NCI-H345 treated with DMSO at 0.1 percent for 48 hours (cell line): ENCODE measurements around the gene NRDE2.

Experiments used
- DNase-seq: peaks from one replicate; lab custom pipeline; 2025; ENCODE audit not compliant: unreplicated experiment; lab: John Stamatoyannopoulos, UW

The NRDE2 gene

GRCh38 chr14:90297876-90298629 is 33.7 kb downstream of the NRDE2 start:
- DNase-seq = no peak

GRCh38 chr14:90296641-90297040 is 35.1 kb downstream of the NRDE2 start:
- no peak for DNase-seq

DNA sequence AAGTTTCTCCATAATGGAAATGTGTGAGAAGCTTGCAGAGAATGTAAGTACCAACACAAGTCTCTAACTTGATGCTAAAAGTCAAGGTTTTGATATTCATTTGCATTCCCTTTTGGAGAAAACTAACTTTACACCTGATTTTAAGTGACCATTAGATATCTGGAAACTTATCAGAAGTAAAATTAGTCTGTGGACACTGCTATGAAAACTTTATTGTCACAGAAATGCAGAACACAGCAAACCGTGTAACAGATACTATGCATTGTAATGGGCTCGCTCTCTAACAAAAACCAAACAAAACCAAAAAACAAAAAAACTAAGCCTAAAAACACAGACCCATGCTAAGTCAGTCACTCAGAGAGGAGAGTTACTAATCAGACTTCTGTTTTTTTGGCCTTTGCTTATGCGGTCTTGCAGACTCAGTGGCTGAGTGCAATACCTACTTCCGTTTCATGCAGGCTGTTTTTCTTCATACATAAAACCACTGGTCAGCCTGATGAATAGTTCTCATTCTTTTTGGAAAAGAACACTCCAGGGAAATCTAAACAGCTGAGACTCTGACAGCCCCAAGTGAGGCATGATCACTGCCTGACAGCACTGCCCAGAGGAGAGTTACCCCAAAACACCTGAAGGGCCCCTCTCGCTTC is 35.7 kb downstream of the NRDE2 start:
- no peak for DNase-seq

DNA sequence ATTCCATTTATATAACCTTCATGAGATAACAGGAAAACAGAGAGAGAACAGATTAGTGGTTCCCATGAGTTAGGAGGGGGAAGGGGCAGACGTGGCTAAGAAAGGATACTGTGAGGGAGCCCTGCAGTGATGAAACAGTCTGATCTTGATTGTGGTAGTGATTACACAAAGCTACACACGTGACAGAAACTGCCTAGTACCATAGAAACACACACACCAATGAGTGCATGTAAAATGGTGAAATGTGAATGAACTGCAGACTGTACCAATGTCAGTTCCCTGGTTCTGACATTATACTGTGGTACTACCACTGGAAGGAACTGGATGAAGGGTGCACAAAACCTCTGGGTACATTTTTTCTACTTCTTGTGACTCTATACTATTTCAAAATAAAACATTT is 36.9 kb downstream of the NRDE2 start:
- DNase-seq = no peak

GRCh38 chr14:90293766-90294730 is 37.7 kb downstream of the NRDE2 start:
- no peak for DNase-seq

GRCh38 chr14:90291699-90292098 is 40.0 kb downstream of the NRDE2 start:
- no peak for DNase-seq

DNA sequence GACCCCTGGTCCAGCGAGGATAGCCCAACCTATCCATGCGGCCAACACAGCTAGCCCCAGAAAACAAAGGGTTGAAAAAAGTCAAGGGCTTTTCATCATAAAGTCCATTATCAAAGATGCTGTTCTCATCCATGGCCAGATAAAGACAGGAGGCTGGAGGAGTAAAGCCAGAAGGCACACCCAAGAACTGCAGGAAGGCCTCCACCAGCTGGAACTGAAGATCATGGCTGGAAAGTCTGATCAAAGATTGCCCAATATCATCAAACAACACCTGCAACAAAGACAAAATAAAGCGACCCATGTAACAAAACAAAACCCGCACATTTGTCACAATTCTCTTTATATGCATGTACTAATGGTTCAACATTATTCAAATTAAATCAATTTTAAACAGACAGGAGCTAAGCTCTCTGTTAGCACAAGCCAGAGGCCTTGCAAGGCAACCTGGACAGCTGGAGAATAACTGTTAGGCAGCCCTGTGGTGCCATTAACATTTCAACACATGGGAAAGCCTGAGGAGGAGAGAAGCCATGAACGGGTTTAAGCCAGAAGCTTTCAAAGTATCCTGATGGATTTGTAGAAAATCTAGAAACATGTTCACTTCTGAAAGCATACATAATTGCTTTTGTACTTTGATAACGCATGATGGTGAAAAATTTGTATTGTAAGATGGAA is 41.3 kb downstream of the NRDE2 start:
- no peak for DNase-seq

DNA sequence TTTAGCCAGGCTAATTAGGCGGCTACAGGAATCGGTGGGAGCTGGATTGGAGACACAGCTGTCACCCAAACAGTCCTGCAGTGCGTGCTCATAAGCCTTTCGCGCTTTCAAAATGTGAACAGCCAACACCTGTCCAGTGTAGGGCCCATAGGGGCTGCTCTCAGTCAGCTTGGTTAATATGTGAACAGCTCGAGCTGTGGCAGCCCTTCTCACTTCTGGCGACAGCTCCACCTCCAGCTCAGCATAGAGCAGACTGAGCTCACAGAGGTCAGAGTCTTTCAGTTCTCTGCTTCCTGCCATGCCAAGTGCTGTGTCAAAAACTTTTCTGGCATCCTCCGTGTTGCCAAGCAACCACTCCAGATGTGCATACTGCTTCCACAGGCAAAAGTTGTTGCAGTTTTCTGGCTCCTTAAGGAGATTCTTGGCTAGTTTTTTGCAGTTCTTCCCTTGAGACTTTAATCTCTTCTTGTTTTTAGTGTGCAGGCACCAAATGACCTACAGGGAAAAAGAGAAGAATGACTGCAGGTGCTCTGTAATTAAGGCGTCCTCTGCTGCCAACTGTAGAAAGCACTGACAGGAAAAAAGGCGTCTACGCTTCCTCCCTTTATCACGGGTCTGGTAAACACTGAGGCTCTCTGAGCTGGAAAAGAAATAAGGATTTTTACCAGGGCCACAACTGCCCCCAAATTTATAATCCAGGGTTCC is 42.9 kb downstream of the NRDE2 start:
- DNase-seq = no peak

DNA sequence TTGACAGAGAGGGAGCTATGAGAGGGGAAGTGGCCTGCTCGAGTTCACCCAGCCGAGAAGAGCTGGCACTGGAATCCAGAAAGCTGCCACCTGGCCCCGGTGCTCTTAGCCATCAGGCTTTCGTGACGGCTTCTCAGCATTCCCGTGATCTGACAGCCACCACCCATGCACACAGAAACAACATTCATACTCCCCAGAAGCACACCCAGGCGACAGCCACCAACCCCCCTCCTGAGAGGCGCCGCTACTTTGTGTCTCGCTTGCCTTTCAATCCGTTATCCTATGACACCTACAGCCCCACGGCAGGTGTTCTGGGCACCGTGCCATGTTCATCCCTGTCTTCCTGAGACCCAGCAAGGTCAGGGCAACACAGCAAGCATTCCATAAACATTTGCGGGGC is 44.0 kb downstream of the NRDE2 start:
- DNase-seq = peak; percentile 5

DNA sequence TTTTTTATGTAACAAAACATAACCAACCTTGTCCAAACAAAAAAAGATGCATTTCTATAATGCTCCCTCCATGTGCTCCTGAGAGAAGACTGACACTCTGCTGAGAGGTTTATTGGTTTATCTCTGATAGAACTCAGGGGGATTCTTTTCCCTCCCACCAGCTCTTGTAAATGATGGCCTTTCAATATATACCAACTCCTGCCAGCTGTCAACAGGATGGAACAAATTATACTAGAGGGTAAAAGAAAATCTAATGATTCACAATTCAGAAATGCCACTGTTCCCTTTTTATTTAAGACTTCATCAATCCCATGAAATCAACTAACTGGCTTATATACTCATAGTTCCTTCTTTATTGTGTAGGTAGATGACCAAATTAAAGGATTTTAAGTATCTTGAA is 50.0 kb downstream of the NRDE2 start:
- DNase-seq = no peak

GRCh38 chr14:90281261-90281660 is 50.5 kb downstream of the NRDE2 start:
- DNase-seq = no peak

DNA sequence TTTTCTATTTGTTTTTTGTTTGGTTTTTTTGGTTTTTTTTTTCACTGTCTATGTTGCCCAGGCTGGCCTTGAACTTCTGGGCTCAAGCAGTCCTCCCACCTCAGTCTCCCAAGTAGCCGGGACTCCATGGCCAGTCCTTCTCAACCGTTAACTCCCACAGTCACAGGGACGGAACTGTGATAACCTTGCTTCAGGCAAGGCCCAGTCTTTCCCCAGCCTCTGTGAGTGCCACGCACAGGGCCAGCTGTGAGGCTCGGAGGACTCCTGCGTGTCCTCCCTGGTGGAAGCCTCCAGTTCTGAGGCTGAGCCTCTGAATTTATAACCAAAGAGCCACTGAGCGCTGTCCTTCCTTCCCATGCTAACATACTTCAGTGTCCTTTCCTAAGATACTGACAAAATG is 51.6 kb downstream of the NRDE2 start:
- no peak for DNase-seq

GRCh38 chr14:90278199-90279175 is 53.3 kb downstream of the NRDE2 start:
- no peak for DNase-seq

GRCh38 chr14:90277581-90278198 is 54.1 kb downstream of the NRDE2 start:
- DNase-seq = no peak

GRCh38 chr14:90276646-90277367 is 54.9 kb downstream of the NRDE2 start:
- DNase-seq = no peak

DNA sequence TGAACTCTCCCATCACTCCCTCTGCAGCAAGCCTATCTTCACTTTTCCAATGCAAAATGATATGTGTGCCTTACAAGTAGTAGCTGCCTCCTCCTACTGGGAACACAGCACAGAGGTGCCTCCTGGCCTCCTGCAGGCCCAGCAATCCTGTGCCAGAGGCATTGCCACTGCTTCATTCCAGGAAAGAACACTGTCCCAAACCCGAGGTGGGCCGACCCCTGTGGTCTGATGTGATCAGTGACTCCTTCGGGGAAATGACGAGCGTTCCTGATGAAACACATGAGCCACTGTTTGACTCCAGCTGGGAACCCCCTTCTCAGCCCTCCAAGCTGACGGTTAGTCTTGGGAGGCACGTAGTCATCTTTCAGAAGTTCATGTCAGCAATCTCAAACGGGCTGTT is 55.9 kb downstream of the NRDE2 start:
- DNase-seq = no peak

GRCh38 chr14:90275458-90275814 is 56.3 kb downstream of the NRDE2 start:
- DNase-seq = no peak

- no peak for DNase-seq
These were observed 56.8 kb downstream of the NRDE2 start for GRCh38 chr14:90274808-90275457.
